HG02610 (cell line): ENCODE measurements around the gene AHCYL2.
"Not testable (repeated sequence)": the region's sequence is repeated elsewhere in the genome, so short reads cannot be mapped to it uniquely, and the experiment has no call there.

Experiments used
- ATAC-seq: cut with Tn5 transposase; IDR thresholded peaks from one replicate; pipeline ENCODE4 v1.9.1; 2021; ENCODE audit warnings: mild to moderate bottlenecking, moderate library complexity; ENCODE audit not compliant: unreplicated experiment

AHCYL2 gene

GRCh38 chr7:129444776-129445175 lies 219.9 kb downstream of the AHCYL2 start:
- ATAC-seq = not testable (repeated sequence)

- ATAC-seq = not testable (repeated sequence)
Measured at GRCh38 chr7:129446925-129447324, 222.1 kb downstream of the AHCYL2 start.

GRCh38 chr7:129447445-129447844 lies 222.6 kb downstream of the AHCYL2 start:
- ATAC-seq = not testable (repeated sequence)

- ATAC-seq = not testable (repeated sequence)
Measured at GRCh38 chr7:129448608-129449007, 223.8 kb downstream of the AHCYL2 start.

- no peak for ATAC-seq
Measured at GRCh38 chr7:129450295-129450694, 225.5 kb downstream of the AHCYL2 start.

- no peak for ATAC-seq
Measured at GRCh38 chr7:129452589-129453231, 227.9 kb downstream of the AHCYL2 start.

GRCh38 chr7:129453510-129454248 lies 228.8 kb downstream of the AHCYL2 start:
- ATAC-seq = no peak

GRCh38 chr7:129454249-129454551 lies 229.4 kb downstream of the AHCYL2 start:
- ATAC-seq = no peak

- no peak for ATAC-seq
Measured at GRCh38 chr7:129456421-129456820, 231.6 kb downstream of the AHCYL2 start.

GRCh38 chr7:129457101-129457500 lies 232.3 kb downstream of the AHCYL2 start:
- ATAC-seq = no peak

- no peak for ATAC-seq
Measured at GRCh38 chr7:129458171-129458570, 233.3 kb downstream of the AHCYL2 start.

- no peak for ATAC-seq
Measured at GRCh38 chr7:129461809-129462208, 237.0 kb downstream of the AHCYL2 start.

- ATAC-seq = no peak
Measured at GRCh38 chr7:129462420-129462819, 237.6 kb downstream of the AHCYL2 start.

GRCh38 chr7:129464194-129464593 lies 239.4 kb downstream of the AHCYL2 start:
- no peak for ATAC-seq

- ATAC-seq = no peak
Measured at GRCh38 chr7:129465080-129465479, 240.2 kb downstream of the AHCYL2 start.

- no peak for ATAC-seq
Measured at GRCh38 chr7:129466796-129467195, 242.0 kb downstream of the AHCYL2 start.

- no peak for ATAC-seq
Measured at GRCh38 chr7:129468087-129468486, 243.3 kb downstream of the AHCYL2 start.

- ATAC-seq = no peak
Measured at GRCh38 chr7:129468547-129468946, 243.7 kb downstream of the AHCYL2 start.

GRCh38 chr7:129469930-129470329 lies 245.1 kb downstream of the AHCYL2 start:
- ATAC-seq = no peak

- ATAC-seq = no peak
Measured at GRCh38 chr7:129470411-129470810, 245.6 kb downstream of the AHCYL2 start.

GRCh38 chr7:129471402-129471827 lies 246.6 kb downstream of the AHCYL2 start:
- ATAC-seq = no peak

GRCh38 chr7:129475931-129476330 lies 251.1 kb downstream of the AHCYL2 start:
- ATAC-seq = not testable (repeated sequence)

GRCh38 chr7:129476398-129476797 lies 251.6 kb downstream of the AHCYL2 start:
- not testable (repeated sequence) for ATAC-seq
